KG1 (cell line): ENCODE data around the gene ELP2.
"Not testable (repeated sequence)": the region's sequence is repeated elsewhere in the genome, so short reads cannot be mapped to it uniquely, and the experiment has no call there.

ENCODE experiments used
- DNase-seq: peaks from one replicate; lab custom pipeline; 2025; lab: John Stamatoyannopoulos, UW

The ELP2 gene

DNA sequence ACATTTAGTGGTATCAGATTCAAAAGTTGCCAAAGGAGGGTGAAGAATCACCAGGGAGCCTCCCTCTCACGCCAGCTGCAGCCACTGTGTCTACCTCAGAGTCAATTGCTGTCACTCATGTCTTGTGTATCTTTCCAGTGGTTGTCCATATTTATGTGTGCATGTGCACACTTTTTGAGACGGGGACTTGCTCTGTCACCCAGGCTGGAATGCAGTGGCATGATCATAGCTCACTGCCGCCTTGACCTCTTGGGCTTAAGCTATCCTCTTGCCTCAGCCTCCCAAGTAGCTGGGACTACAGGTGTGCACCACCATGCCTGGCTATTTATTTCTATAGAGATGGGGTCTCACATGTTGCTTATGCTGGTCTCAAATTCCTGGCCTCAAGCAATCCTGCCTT lies 61.6 kb downstream of the ELP2 start:
- no peak for DNase-seq

- no peak for DNase-seq
Observed at GRCh38 chr18:36191711-36192110, 62.0 kb downstream of the ELP2 start.

DNA sequence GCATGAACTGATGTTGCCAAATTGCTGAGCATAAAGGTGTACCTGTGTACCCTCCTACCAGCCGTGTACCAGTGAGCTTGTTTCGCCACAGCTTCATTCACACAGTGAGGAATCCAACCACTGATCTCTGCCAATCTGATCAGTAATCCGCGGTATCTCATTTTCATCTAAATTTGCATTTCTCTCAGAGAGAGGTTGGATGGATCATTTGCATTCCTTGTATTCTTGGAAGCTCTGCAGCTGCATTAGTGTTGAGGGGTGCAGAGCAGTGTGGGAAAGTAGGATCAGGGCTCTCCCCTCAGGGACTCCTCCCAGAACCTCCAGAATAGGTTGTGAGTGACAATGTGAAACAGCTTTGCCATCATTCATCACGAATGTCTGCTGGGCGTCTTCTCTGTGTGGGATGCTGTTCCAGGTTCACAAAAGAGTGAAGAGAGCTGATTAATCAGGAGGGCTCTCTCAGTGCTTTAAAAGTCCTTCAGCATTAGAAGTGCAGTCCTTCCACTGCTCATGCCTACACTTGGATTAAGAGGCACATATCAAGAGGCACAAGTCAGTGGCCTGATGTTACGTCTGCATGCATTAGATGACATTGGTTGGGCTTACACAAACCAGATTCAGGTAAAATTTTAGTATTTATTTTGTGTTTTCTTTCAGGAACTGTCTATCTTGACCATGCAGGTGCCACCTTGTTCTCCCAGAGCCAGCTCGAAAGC lies 65.1 kb downstream of the ELP2 start:
- no peak for DNase-seq

DNA sequence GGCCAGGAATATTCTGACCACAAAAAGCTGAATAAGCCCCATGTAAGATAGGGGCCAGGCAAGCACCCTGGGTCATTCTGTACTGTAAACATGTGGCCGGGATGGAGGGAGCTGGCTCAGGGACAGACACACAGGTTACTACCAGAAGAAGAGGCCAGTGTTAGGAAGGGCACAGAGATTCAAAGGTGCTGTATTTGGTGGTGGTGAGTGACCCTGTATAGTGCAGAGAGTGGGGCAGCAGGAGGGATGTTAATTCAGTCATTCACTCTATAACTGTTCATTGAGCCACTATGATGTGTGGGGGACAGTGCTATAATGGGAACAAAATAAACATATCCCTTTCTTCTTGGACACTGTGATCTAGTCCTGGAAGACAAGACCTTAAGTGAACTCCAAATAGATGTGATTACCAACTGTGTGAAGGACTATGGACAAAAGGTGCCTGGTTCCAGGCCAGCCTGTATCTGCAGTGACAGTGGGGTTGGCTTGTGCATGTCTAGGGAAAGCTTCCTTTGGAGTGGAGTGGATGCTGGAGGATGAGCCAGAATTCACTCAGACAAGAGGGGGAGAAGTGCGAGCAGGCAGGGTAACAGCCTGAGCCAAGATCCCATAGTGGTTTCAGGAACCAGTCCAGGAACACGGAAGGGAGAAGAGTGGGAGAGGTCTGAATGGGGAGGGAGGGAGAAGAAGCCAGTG lies 65.9 kb downstream of the ELP2 start:
- DNase-seq, result no peak

GRCh38 chr18:36196238-36196995 lies 66.7 kb downstream of the ELP2 start:
- no peak for DNase-seq

- no peak for DNase-seq
Observed at GRCh38 chr18:36197511-36198166, 67.9 kb downstream of the ELP2 start.

DNA sequence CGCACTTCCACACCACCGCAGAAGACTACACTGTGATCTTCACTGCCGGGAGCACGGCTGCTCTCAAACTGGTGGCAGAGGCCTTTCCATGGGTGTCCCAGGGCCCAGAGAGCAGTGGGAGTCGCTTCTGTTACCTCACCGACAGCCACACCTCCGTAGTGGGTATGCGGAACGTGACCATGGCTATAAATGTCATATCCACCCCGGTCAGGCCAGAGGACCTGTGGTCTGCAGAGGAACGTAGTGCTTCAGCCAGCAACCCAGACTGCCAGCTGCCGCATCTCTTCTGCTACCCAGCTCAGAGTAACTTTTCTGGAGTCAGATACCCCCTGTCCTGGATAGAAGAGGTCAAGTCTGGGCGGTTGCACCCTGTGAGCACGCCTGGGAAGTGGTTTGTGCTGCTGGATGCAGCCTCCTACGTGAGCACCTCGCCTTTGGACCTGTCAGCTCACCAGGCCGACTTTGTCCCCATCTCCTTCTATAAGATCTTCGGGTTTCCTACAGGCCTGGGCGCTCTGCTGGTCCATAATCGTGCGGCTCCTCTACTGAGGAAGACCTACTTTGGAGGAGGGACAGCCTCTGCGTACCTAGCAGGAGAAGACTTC lies 70.1 kb downstream of the ELP2 start:
- no peak for DNase-seq

DNA sequence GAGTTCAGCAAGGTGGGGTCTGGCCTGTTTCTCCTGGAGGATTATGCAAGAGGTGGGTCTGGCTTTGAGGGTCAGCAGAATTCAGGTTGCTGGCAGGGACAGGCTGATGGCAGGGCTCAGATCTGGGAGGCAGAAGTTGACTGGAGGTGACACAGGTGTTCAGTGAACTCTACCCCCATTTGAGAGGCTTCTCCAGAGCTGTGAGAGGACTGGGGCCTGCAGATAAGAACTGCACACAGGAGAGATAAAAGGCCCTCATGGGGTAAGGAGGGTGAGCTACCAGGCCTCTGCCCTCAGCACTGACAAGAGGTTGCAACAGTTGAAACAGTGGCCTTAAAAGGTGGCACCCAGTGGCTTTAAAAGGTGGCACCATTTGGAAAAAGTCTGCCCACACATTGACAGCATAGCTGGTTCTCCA lies 70.7 kb downstream of the ELP2 start:
- DNase-seq, result no peak

DNA sequence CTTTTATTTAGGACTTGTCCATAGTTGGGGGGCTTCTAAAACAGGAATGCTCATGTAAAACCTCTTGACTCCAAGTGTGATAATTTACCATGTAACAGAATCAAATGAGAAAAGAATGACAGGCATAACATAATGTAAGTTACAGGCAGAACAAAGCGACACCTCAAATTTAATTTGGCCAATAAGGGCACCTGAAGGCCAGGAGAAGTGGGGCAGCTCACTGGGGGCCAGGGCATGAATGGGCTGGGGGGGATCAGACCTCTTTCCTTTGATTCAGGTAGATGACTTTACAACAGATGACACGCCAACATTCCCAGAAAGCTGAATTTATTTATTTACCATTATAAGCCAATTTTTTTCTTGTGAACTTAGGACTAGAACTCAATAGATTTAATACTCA lies 72.1 kb downstream of the ELP2 start:
- DNase-seq, result no peak

- DNase-seq, result no peak
Observed at GRCh38 chr18:36203360-36203895, 73.7 kb downstream of the ELP2 start.

DNA sequence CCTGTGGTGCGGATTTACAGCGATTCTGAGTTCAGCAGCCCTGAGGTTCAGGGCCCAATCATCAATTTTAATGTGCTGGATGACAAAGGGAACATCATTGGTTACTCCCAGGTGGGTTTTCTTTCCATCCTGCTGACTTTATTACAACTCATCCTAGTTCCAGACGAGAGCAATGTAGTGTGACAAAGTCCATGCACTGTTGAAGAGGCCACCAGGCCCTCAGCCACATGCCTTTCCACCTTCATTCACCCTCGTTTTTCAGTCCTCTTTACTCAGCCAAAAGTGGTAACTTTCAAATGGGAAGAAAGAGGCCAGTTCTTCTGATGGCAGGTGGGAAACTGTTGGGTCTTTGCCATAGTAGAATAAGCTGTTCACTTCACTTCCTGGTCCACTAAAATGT lies 75.5 kb downstream of the ELP2 start:
- no peak for DNase-seq

GRCh38 chr18:36207303-36207702 lies 77.6 kb downstream of the ELP2 start:
- DNase-seq, result no peak

- DNase-seq, result not testable (repeated sequence)
Observed at GRCh38 chr18:36207969-36208368, 78.3 kb downstream of the ELP2 start.

GRCh38 chr18:36211612-36212065 lies 81.9 kb downstream of the ELP2 start:
- DNase-seq, result no peak

DNA sequence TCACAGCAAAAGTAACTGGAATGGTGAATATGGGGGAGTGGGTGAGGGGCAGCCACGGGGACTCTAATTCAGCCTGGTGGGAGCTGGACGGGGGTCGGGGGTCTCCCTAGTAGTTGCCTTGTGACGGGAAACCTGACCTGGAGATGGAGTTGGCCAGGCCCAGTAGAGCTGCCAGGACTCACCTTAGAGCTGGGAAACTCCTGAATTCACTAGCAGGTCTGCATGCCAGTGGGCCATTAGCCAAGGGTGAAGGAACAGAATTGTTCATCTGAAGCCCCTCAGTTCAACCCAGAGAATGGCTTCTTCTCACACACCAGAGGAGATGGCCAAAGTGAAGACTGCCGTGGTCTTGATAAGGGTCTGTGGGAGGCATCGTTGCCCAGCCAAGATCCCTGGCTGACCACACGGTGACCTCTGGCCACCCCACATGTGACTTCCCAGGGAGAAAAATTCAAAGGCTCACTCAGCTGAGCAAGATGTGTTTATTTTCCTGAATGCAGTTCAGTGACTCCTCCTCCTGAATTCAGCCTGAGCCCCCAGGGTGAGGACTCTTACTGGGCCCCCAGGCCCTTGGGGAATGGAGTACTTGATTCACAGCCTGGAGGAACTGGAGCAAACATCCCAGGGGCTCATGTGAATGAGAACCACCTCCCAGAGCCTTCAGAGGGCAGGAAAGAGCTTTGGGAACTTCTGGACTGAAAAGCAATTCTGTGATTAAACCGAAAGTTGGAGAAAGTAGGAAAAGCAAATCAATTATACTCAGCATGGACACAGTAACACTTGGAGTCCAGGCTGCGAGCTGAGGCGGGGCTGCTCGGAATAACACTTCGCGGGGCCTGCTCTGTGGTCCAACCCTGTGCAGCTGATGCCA lies 82.8 kb downstream of the ELP2 start:
- no peak for DNase-seq

DNA sequence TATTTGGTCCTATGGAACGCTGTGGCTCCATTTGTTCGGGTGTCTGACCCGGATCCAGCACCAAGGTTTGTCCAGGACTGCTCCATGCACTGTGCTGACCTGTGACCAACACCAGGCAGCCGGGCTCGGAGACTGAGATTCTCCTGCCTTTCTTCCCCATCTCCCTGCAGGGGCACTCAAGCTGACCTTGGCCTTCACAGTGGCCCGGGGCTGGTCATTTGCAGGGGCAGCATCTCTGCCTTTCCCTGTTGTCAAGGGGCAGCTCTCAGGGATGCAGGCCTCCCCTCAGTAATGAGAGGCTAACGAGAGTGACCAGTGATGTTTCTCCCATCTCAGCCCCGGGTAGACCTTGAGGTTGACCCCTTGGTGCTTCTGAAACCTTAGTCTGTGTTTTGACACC lies 85.1 kb downstream of the ELP2 start:
- no peak for DNase-seq

- DNase-seq, result no peak
Observed at GRCh38 chr18:36215577-36215976, 85.9 kb downstream of the ELP2 start.

GRCh38 chr18:36217348-36217747 lies 87.6 kb downstream of the ELP2 start:
- no peak for DNase-seq

DNA sequence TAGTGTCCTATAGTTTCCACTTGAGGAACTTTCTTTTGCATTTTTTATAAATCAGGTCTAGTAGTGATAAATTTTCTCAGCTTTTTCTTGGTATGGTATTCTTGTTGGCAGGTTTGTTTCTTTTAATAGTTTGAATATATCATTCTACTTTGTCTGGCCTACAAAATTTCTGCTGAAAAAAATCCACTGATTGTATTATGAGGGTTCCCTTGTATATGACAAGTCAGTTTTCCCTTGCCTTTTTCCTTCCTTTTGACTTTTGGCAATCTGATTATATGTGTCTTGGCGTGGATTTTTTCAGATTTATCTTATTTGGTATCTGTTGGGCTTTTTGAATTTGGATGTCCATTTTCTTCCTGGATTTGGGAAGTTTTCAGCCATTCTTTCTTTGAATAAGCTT lies 99.5 kb downstream of the ELP2 start:
- DNase-seq, result no peak
